ENCODE measurements around the gene MT1B. TPM values are rescaled to one million over a fixed set of nuclear protein-coding genes. Genes with fewer than 3 reads are reported as not detected.

Gene MT1B
- total and polyA plus RNA-seq, 2 of the 13 experiments (the other 11 are each of a cell fraction or from before 2014, with no cell fraction given), result 0.89 TPM; not detected in 1

GRCh38 chr16:56608043-56608875, 43.4 kb upstream of the MT1B start, which contains the start of gene MT2A (continued):
- TF ChIP-seq RBFOX2 (IDR thresholded peaks at IDR 0.05; ENCODE audit: low read depth, low read length), result peak; percentile 99
- TF ChIP-seq SKIL (CRISPR knock-in tag; IDR thresholded peaks at IDR 0.05; ENCODE audit: borderline replicate concordance), result 0 out of 2 replicates have a peak, but pooled peaks have one; percentile 11
- peak; percentile 70; the same call in 1 of the 2 replicates for TF ChIP-seq ZNF441 (CRISPR knock-in tag; IDR thresholded peaks at IDR 0.05; ENCODE audit: borderline replicate concordance)
- no peak; the same call in 1 of the 2 replicates for TF ChIP-seq KDM6A (CRISPR knock-in tag; IDR thresholded peaks at IDR 0.05; ENCODE audit: low read depth)
- TF ChIP-seq ZNF343 (CRISPR knock-in tag; IDR thresholded peaks at IDR 0.05), result no peak
- TF ChIP-seq ZNF225 (CRISPR knock-in tag; IDR thresholded peaks at IDR 0.05), result peak; percentile 78
- no peak for TF ChIP-seq WIZ (CRISPR knock-in tag; IDR thresholded peaks at IDR 0.05)
- peak; percentile 85; the same call in 1 of the 2 replicates for TF ChIP-seq ZNF83 (CRISPR knock-in tag; IDR thresholded peaks at IDR 0.05; ENCODE audit: borderline replicate concordance)
- TF ChIP-seq SCMH1 (CRISPR knock-in tag; IDR thresholded peaks at IDR 0.05; ENCODE audit: borderline replicate concordance), result no peak
- TF ChIP-seq ZBTB42 (CRISPR knock-in tag; IDR thresholded peaks at IDR 0.05), result no peak; the same call in 1 of the 2 replicates
- no peak for TF ChIP-seq ATF1 (CRISPR knock-in tag; IDR thresholded peaks at IDR 0.05)
- TF ChIP-seq FOXP1 (IDR thresholded peaks at IDR 0.05), result no peak
- TF ChIP-seq FOXP1 (CRISPR knock-in tag; IDR thresholded peaks at IDR 0.05), result peak; percentile 38; the same call in 1 of the 2 replicates
- TF ChIP-seq HIC2 (CRISPR knock-in tag; IDR thresholded peaks at IDR 0.05; ENCODE audit: low read depth), result 0 out of 2 replicates have a peak, but pooled peaks have one; percentile 8
- no peak for TF ChIP-seq ZNF792 (CRISPR knock-in tag; IDR thresholded peaks at IDR 0.05)
- TF ChIP-seq TAF1 (CRISPR knock-in tag; IDR thresholded peaks at IDR 0.05), result peak; percentile 89
- TF ChIP-seq ZSCAN29 (CRISPR knock-in tag; conservative IDR thresholded peaks at IDR 0.05), result no peak
- peak; percentile 79 for TF ChIP-seq ZNF740 (CRISPR knock-in tag; IDR thresholded peaks at IDR 0.05)
- peak; percentile 64 for TF ChIP-seq DMAP1 (CRISPR knock-in tag; IDR thresholded peaks at IDR 0.05)
- peak; percentile 62; the same call in 1 of the 2 replicates for TF ChIP-seq YEATS4 (CRISPR knock-in tag; IDR thresholded peaks at IDR 0.05; ENCODE audit: borderline replicate concordance)
- TF ChIP-seq ZBTB2 (CRISPR knock-in tag; IDR thresholded peaks at IDR 0.05; ENCODE audit: low read depth), result peak; percentile 41; the same call in 1 of the 2 replicates
- TF ChIP-seq NFIB (CRISPR knock-in tag; IDR thresholded peaks at IDR 0.05; ENCODE audit: borderline replicate concordance), result no peak
- peak; percentile 80 for TF ChIP-seq RBM39 (IDR thresholded peaks at IDR 0.05; ENCODE audit: low read depth, low read length, poor library complexity, severe bottlenecking)
- no peak for TF ChIP-seq ZC3H4 (CRISPR knock-in tag; IDR thresholded peaks at IDR 0.05; ENCODE audit: borderline replicate concordance)
- peak; percentile 54; the same call in 1 of the 2 replicates for TF ChIP-seq SRY (CRISPR knock-in tag; IDR thresholded peaks at IDR 0.05)
- TF ChIP-seq ARNT (IDR thresholded peaks at IDR 0.05), result no peak
